Hematopoietic multipotent progenitor cell treated with erythropoietin and hydrocortisone succinate and interleukin-3 and kit ligand, for 4 days (in vitro differentiated cells): ENCODE measurements around the gene PRKCE.
"Not testable (repeated sequence)": the region's sequence is repeated elsewhere in the genome, so short reads cannot be mapped to it uniquely, and the experiment has no call there.

ENCODE experiments used
- DNase-seq: peaks from one replicate; pipeline ENCODE4 v3.0.0-alpha.2; 2015

Gene PRKCE

DNA sequence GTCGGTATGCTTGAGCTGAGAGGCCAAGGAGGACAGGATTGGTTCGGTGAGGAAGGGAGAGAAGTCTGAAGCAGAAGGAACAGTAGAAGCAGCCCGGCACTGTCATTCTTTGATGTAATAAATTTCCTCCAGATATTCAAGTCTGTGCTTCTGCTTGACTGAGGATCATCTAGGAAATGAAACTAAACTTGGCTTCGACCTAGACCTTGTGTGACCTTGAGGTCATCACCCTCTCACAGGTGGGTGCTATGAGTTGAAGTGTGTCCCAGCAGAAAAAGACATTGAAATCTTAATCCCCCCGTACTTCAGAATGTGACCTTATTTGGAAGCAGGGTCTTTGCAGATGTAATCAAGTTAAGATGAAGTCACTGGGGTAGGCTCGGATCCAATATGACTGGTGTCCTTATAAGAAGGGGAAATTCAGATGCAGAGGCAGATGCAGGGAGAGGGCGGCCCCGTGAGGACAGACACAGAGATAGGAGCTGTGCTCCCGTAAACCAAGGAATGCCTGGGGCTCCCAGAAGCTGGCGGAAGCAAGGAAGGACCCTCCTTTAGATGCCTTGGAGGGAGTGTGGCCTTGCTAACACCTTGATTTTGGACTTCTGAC, 49.0 kb downstream of the PRKCE start:
- peak; percentile 22 for DNase-seq

DNA sequence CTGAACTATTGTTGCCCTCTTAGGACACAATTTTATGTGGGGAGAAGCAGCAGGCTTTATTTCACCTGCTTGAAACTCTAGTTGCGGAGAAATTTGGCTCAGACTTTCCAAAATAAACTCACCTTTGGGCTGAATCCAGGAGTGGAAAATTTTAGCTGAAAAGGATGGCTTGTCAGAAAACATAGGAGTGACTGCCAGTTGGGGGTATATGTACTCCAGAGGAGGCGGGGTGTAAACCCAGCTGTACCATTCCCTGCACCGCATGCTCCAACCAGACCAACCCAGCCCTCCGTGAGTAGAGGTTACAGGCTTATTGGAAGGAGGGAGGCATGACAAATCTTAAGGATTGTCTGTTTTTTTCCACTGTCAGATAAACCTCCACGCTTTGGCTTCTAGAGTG, 53.8 kb downstream of the PRKCE start:
- no peak for DNase-seq

GRCh38 chr2:45706033-45706432, 54.6 kb downstream of the PRKCE start:
- DNase-seq, result no peak

GRCh38 chr2:45707006-45707405, 55.5 kb downstream of the PRKCE start:
- no peak for DNase-seq

- DNase-seq, result no peak
Measured at GRCh38 chr2:45707661-45708060, 56.2 kb downstream of the PRKCE start.

DNA sequence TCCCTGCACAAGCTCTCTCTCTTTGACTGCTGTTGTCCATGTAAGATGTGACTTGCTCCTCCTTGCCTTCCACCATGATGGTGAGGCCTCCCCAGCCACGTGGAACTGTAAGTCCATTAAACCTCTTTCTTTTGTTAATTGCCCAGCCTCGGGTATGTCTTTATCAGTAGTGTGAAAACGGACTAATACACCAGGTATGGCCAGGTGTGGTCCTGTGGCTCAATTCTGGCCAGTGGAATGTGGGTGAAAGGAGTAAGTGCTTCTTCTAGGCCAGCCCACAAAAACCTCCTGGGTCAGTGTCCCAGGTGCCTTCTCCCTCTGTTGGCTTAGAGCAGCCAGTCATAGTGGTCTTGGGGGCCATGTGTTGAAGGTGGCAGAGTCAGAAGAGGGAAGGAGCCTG, 57.0 kb downstream of the PRKCE start:
- DNase-seq, result no peak

DNA sequence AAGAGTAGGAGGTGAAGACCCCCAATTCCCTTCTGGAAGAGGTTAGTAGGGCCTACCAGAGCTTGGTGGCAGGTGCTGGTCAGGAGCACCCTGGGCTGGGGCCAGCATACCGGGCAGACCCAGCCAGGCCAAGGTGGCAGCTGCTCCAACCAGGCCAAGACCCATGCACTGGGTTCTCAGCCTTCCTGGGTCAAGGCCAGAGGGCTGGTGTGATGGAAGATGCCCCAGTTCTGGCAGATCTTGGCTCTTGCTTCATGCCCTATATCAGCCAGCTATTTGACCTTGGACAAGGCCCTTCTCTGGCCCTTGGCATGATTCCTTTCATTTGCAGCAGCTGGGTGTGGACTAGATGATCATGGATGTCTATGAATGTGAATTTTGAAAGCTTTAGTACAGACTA, 57.7 kb downstream of the PRKCE start:
- no peak for DNase-seq

- DNase-seq, result no peak
Measured at GRCh38 chr2:45710468-45710867, 59.0 kb downstream of the PRKCE start.

- DNase-seq, result no peak
Measured at GRCh38 chr2:45711224-45711623, 59.7 kb downstream of the PRKCE start.

- DNase-seq, result no peak
Measured at GRCh38 chr2:45712570-45712969, 61.1 kb downstream of the PRKCE start.

DNA sequence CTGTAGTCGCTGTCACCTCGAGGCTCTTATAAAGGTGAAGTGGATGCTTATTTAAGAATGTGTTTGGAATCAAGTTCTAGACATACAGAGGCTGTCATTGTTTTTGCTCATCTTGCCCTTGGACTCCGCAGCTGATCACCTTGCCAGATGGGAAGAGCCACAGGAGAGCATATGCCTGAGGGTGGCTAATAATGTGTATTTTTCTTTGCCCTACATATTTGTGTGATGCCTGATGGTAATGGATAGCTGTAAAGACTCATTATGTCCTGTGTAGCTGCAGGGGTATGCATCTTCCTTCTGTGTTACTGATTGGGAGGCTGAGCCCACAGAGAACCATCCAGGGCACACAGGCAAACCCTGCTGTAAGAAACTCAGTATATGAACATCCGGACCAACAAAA, 61.7 kb downstream of the PRKCE start:
- DNase-seq, result no peak

- DNase-seq, result no peak
Measured at GRCh38 chr2:45713591-45713990, 62.1 kb downstream of the PRKCE start.

- no peak for DNase-seq
Measured at GRCh38 chr2:45714679-45715078, 63.2 kb downstream of the PRKCE start.

DNA sequence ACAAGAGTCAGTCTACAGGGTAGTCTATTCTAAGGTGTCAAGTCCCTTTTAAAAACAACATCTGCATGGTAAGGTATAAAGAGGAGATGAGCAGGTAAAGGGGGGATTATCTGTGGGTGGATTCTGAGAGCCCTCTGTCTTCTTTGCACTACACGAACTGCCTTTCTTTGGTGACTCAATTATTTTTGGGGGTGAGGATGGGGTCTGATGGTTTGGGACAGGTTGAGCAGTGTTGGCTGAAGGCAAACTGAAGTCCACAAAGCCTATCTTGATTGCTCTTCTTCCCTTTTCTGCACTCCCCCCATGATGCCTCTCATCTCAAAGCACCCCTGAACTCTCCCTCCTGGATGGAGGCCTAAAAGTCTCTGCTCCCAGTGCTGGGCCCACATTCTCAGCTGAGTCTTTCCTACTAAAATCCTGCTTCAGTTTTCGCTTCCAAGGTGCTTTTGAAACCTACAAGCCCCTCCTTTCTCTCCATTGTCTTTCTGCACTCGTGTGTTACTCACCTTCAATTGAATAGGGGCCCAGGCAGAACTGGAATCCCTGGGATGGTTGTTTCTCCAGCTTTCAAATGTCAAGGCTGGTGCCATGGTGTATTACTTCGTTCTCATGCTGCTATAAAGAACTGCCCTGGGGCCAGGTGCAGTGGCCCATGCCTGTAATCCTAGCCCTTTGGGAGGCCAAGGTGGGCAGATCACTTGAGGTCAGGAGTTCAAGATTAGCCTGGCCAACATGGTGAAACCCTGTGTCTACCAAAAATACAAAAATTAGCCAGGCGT, 64.3 kb downstream of the PRKCE start:
- no peak for DNase-seq

- DNase-seq, result not testable (repeated sequence)
Measured at GRCh38 chr2:45716432-45716831, 65.0 kb downstream of the PRKCE start.

- DNase-seq, result no peak
Measured at GRCh38 chr2:45716915-45717314, 65.4 kb downstream of the PRKCE start.

DNA sequence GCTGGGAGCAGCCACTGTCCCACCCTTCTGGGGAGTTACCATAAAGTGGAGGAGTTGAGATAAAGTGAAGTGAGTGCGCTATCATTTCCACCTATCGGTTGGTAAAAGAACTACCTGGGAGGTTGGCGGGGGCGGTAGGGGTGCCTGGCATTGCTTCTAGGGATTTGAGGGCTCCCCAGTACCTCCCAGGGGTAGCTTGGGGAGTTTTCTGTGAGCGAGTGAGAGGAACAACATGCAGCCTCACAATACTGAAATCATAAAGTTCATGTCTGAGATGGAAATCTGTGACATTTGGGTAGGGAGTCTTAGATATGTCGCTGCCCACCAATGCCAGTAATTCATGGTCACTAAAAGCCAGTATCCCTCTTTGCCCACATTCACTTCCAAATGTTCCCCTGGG, 68.7 kb downstream of the PRKCE start:
- no peak for DNase-seq

- DNase-seq, result no peak
Measured at GRCh38 chr2:45721150-45721549, 69.7 kb downstream of the PRKCE start.

GRCh38 chr2:45722477-45722876, 71.0 kb downstream of the PRKCE start:
- DNase-seq, result no peak

GRCh38 chr2:45723857-45724256, 72.4 kb downstream of the PRKCE start:
- DNase-seq, result no peak

GRCh38 chr2:45724335-45724734, 72.9 kb downstream of the PRKCE start:
- DNase-seq, result no peak

DNA sequence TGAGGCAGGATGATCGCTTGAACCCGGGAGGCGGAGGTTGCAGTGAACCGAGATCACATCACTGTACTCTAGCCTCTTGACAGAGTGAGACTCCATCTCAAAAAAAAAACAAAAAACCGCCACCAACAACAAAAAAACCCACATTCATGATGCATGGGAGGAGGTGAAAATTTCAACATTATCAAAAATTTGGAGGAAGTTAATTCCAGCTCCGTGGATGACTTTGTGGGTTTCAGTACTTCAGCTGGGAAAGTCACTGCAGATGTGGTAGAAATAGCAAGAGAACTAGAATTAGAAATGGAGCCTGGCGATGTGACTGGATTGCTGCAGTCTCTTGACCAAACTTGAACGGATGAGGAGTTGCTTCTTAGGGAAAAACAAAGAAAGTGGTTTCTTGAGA, 74.3 kb downstream of the PRKCE start:
- DNase-seq, result no peak

GRCh38 chr2:45726188-45726587, 74.7 kb downstream of the PRKCE start:
- no peak for DNase-seq

GRCh38 chr2:45728458-45728942, 77.0 kb downstream of the PRKCE start:
- DNase-seq, result no peak
